ENCODE measurements around the gene TTC7B. TPM values are rescaled to one million over a fixed set of nuclear protein-coding genes. Genes with fewer than 3 reads are reported as not detected.

TTC7B gene
- total RNA-seq, 1 donor from 2014 or later, result 46.0 TPM

DNA sequence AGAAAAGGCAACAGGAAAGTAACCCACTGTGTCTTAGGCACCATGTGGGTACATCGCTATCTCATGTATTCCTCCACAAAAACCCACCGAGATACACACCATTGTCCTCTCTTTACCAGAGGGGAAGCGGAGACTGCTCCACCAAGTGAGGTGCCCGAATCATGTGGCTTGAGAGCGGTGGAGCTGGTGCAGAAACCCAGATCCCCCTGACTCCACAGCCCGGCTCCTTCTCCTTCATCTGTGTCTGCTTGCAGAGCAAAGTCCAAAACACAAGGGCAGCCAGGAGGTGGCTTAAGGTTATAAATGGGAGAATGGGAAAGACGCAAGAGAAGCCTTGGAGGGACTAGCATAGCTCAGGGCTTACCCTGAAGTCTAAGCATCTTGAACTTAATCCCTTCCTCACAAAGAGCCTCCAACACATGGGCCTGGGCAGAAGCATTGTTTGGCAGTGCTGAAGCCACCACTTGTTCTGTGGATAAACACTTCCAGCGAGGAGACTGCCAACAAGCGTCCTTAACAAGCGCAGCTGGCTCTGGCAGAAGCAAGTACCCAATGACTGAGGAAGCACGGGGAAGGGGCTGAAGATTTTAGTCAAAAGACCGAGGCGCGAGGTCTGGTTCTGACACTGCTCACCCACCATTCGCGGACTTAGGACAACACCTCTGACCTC is 83.0 kb downstream of the TTC7B start:
- Histone ChIP-seq H3K36me3 (ENCODE audit: control insufficient read depth, insufficient read depth, low read length) (no peaks in the 10 kb centered on the region), H3K27me3 (ENCODE audit: control insufficient read depth, insufficient read depth, low read length) (no peaks in the 10 kb centered on the region), H3K4me3 (ENCODE audit: low read depth, low read length) (no peak overlapping the region)
- DNase-seq (ENCODE audit: low read depth), result no peak
- TF ChIP-seq, protein P1, sequence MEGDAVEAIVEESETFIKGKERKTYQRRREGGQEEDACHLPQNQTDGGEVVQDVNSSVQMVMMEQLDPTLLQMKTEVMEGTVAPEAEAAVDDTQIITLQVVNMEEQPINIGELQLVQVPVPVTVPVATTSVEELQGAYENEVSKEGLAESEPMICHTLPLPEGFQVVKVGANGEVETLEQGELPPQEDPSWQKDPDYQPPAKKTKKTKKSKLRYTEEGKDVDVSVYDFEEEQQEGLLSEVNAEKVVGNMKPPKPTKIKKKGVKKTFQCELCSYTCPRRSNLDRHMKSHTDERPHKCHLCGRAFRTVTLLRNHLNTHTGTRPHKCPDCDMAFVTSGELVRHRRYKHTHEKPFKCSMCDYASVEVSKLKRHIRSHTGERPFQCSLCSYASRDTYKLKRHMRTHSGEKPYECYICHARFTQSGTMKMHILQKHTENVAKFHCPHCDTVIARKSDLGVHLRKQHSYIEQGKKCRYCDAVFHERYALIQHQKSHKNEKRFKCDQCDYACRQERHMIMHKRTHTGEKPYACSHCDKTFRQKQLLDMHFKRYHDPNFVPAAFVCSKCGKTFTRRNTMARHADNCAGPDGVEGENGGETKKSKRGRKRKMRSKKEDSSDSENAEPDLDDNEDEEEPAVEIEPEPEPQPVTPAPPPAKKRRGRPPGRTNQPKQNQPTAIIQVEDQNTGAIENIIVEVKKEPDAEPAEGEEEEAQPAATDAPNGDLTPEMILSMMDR (IDR thresholded peaks at IDR 0.05; ENCODE audit: insufficient read depth, low read length, poor library complexity, severe bottlenecking), result no peak

DNA sequence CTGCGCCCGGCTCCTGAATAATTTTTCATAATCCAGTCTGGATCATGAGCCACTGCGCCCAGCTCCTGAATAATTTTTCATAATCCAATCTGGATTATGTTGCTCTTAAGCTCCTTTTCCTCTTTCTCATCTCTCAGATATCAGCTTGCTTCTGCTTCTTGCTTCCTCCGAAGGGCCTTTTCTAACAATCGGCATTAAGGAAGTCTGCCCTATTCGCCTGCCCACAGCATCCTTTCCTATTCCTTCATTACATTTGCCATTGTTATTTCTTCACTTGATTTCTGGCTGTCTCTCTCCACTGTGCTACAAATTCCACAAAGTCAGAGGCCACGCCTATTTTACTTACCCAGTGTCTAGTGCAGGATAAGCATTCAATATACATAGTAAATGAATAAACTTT is 83.5 kb downstream of the TTC7B start:
- TF ChIP-seq, protein P1 (IDR thresholded peaks at IDR 0.05; ENCODE audit: insufficient read depth, low read length, poor library complexity, severe bottlenecking), result no peak
- H3K36me3 ChIP-seq (ENCODE audit: control insufficient read depth, insufficient read depth, low read length), result no peaks in the 10 kb centered on the region
- no peak overlapping the region for H3K4me3 ChIP-seq (ENCODE audit: low read depth, low read length)
- H3K27me3 ChIP-seq (ENCODE audit: control insufficient read depth, insufficient read depth, low read length), result no peaks in the 10 kb centered on the region
- no peak for DNase-seq (ENCODE audit: low read depth)

DNA sequence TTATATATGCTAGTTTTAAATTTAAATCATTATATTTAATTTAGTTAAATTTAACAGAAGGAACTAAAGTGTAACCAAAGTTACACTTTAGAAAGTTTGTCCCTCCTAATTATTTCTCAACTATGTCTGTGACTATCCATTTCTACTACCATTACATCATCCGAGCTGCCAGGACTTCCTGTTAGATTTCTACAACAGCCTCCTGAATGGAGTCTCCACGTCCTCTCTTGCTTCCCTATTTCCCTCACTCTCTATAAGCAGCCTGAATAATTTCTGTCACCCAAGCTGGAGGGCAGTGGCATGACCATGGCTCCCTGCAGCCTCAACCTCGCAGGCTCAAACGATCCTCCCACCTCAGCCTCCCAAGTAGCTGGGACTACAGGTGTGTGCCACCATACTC is 84.1 kb downstream of the TTC7B start:
- Histone ChIP-seq H3K4me3 (ENCODE audit: low read depth, low read length) (no peak overlapping the region), H3K27me3 (ENCODE audit: control insufficient read depth, insufficient read depth, low read length) (no peaks in the 10 kb centered on the region), H3K36me3 (ENCODE audit: control insufficient read depth, insufficient read depth, low read length) (no peaks in the 10 kb centered on the region)
- TF ChIP-seq, protein P1 (IDR thresholded peaks at IDR 0.05; ENCODE audit: insufficient read depth, low read length, poor library complexity, severe bottlenecking), result no peak
- DNase-seq (ENCODE audit: low read depth), result no peak

DNA sequence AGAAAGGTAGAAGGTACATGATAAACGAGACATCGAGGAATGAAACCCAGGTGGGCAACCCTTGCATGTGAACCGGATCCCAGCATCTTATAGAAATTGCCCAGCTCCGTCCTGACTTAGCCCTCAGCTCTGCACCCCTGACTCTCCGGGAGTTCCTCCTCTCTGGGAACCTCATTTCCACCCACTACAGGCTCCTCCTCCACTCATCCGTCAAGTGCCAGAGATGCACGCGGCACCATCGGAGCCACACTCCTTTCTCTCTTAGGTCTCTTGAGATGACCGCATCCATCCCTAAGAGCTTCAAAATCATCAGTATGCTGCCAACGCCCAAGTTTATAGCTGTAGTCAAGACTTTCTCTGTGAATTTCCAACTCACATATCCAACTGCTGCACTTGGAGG is 84.7 kb downstream of the TTC7B start:
- TF ChIP-seq, protein P1 (IDR thresholded peaks at IDR 0.05; ENCODE audit: insufficient read depth, low read length, poor library complexity, severe bottlenecking), result no peak
- DNase-seq (ENCODE audit: low read depth), result no peak
- H3K27me3 ChIP-seq (ENCODE audit: control insufficient read depth, insufficient read depth, low read length), result no peaks in the 10 kb centered on the region
- no peak overlapping the region for H3K4me3 ChIP-seq (ENCODE audit: low read depth, low read length)
- no peaks in the 10 kb centered on the region for H3K36me3 ChIP-seq (ENCODE audit: control insufficient read depth, insufficient read depth, low read length)

DNA sequence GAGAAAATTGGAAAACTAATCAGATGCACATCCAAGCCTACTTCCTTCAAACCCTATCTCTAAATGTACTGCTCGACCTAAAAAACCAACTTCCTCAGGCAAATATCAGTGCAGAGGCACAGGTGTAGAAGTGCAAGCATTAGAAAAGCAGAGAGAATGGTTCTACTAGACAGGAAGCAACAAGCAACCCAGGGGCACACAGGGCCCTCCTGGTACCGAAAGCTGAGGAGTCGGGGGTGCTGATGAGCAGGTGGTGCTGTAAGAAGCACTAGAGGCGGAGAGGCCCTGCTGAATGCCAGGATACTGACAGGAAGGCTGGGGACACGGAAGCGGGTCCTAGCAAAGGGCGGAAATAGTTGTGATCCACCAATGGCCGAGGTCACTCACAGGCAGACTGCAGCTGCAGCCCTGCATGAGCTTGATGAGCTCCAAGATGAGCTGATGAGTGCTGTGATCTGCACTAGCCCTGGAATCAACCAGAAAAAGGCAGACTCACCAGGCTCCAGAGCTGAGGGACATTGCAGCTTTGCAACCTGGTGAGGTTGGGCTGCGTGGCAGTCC is 85.9 kb downstream of the TTC7B start:
- Histone ChIP-seq H3K36me3 (ENCODE audit: control insufficient read depth, insufficient read depth, low read length) (no peaks in the 10 kb centered on the region), H3K4me3 (ENCODE audit: low read depth, low read length) (no peak overlapping the region), H3K27me3 (ENCODE audit: control insufficient read depth, insufficient read depth, low read length) (no peaks in the 10 kb centered on the region)
- TF ChIP-seq, protein P1 (IDR thresholded peaks at IDR 0.05; ENCODE audit: insufficient read depth, low read length, poor library complexity, severe bottlenecking), result no peak
- no peak for DNase-seq (ENCODE audit: low read depth)

DNA sequence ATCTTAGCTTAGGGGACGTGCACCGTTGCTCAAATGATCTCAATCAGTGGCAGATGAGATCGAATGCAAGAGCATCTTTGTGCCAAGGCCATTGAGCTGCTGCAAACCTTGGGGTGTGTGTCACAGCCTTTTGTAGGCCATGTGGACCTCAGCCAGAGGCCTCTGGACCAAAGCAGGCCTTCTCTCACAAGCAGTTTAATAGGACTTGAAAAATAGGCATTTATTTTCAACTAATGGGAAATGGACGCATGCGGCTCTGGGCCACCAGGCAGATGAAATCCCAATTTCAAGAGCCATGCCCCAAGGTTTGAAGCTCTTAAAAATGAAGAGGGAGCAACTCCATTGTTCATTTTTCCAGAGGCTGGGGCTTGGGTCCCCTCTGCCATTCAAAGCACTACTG is 87.3 kb downstream of the TTC7B start:
- Histone ChIP-seq H3K36me3 (ENCODE audit: control insufficient read depth, insufficient read depth, low read length) (no peaks in the 10 kb centered on the region), H3K4me3 (ENCODE audit: low read depth, low read length) (no peak overlapping the region), H3K27me3 (ENCODE audit: control insufficient read depth, insufficient read depth, low read length) (no peaks in the 10 kb centered on the region)
- no peak for DNase-seq (ENCODE audit: low read depth)
- TF ChIP-seq, protein P1 (IDR thresholded peaks at IDR 0.05; ENCODE audit: insufficient read depth, low read length, poor library complexity, severe bottlenecking), result no peak
